Measurements from ENCODE around the gene NOS1AP.

GRCh38 chr1:162284206-162284955 lies 214.9 kb downstream of the NOS1AP start:
- no peak for TF ChIP-seq CTCF (IDR thresholded peaks at IDR 0.05)
- TF ChIP-seq POLR2AphosphoS5 (IDR thresholded peaks at IDR 0.05): no peak
- no peak for TF ChIP-seq EP300 (IDR thresholded peaks at IDR 0.05)
- no peak for TF ChIP-seq POLR2A (IDR thresholded peaks at IDR 0.05; ENCODE audit: low read depth)

Data from esophagus muscularis mucosa (tissue), 4 donors.